Activated B cell treated with CpG ODN at 0.5 μM for 24 hours (primary cell): ENCODE measurements around the gene EFNB1. TPM values are rescaled to one million over a fixed set of nuclear protein-coding genes. Genes with fewer than 3 reads are reported as not detected.

Experiments
- ATAC-seq: fragments of 200-7000 bp; cut with Tn5 transposase; one replicate; pipeline ENCODE4 v1.10.0; 2021; ENCODE audit warnings: low read depth, mild to moderate bottlenecking, moderate library complexity
- CTCF ChIA-PET: fragments of 350-600 bp; sonication (Branson Sonifier 250); formaldehyde crosslinking; loops from one replicate; lab custom pipeline; 2021; ENCODE audit warnings: antibody characterized with exemption; lab: Charles Lee
- POLR2A ChIA-PET: fragments of 350-600 bp; sonication (Branson Sonifier 250); formaldehyde crosslinking; loops from one replicate; lab custom pipeline; 2021; ENCODE audit warnings: antibody characterized with exemption; lab: Charles Lee
- DNase-seq: peaks from one replicate; pipeline ENCODE4 v3.0.0; 2022
- H3K27ac Mint-ChIP-seq: one replicate; pipeline ENCODE4 v1.8.0; 2020; ENCODE audit warnings: mixed read lengths
- H3K27me3 Mint-ChIP-seq: one replicate; pipeline ENCODE4 v1.8.0; 2021; ENCODE audit warnings: mixed read lengths
- H3K36me3 Mint-ChIP-seq: one replicate; pipeline ENCODE4 v1.8.0; 2021; ENCODE audit warnings: low read depth, mixed read lengths
- H3K4me1 Mint-ChIP-seq: one replicate; pipeline ENCODE4 v1.8.0; 2021; ENCODE audit warnings: mixed read lengths
- H3K4me3 Mint-ChIP-seq: one replicate; pipeline ENCODE4 v1.8.0; 2020; ENCODE audit warnings: mild to moderate bottlenecking, mixed read lengths
- H3K9me3 Mint-ChIP-seq: one replicate; pipeline ENCODE4 v1.8.0; 2020; ENCODE audit warnings: mixed read lengths
- intact Hi-C: fragments of 100-400 bp; cut with micrococcal nuclease; formaldehyde crosslinking; loops from one replicate; pipeline ENCODE4 v1.15.1; 2024
- total RNA-seq: library from RNA; stranded (reverse); gene quantifications from 2 replicates; pipeline ENCODE4 v1.2.3, GENCODE V29; 2022
- TF ChIP-seq, protein P1 (sequence below): fragments of 200-600 bp; IDR thresholded peaks from one replicate; pipeline ENCODE4 v1.8.0; 2022; ENCODE audit warnings: antibody characterized with exemption, mild to moderate bottlenecking

EFNB1 gene
- total RNA-seq, 1 donor from 2014 or later, result 2.3 TPM

DNA sequence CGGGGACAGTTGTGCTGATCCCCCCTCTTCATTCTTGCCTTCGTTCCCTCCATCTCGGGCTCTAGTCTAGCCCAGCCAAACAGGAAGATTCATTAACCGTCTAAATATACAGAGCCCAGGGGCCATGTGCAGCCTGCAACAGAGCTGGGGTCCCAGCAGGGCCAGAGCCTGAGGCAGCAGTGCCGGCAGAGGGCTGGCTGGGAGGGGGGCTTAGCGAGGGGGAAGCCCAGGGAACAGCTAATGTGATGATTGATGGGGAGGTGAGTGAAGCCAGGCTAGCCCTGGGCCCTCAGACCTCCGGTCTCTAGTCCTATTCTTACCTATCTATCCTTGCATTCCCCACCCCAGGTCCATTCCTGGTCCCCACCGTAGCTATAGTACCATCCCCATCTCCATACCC is 22.3 kb downstream of the EFNB1 start:
- ATAC-seq (no peak), DNase-seq (no peak)
- H3K27ac Mint-ChIP-seq, result no peak overlapping the region
- CTCF ChIA-PET, result no interaction called here
- H3K36me3 Mint-ChIP-seq, result no peaks in the 10 kb centered on the region
- no peaks in the 10 kb centered on the region for H3K9me3 Mint-ChIP-seq
- intact Hi-C loops, result no loop called here
- H3K4me1 Mint-ChIP-seq, result no peaks in the 10 kb centered on the region
- TF ChIP-seq, protein P1, sequence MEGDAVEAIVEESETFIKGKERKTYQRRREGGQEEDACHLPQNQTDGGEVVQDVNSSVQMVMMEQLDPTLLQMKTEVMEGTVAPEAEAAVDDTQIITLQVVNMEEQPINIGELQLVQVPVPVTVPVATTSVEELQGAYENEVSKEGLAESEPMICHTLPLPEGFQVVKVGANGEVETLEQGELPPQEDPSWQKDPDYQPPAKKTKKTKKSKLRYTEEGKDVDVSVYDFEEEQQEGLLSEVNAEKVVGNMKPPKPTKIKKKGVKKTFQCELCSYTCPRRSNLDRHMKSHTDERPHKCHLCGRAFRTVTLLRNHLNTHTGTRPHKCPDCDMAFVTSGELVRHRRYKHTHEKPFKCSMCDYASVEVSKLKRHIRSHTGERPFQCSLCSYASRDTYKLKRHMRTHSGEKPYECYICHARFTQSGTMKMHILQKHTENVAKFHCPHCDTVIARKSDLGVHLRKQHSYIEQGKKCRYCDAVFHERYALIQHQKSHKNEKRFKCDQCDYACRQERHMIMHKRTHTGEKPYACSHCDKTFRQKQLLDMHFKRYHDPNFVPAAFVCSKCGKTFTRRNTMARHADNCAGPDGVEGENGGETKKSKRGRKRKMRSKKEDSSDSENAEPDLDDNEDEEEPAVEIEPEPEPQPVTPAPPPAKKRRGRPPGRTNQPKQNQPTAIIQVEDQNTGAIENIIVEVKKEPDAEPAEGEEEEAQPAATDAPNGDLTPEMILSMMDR, result no peak
- no peak overlapping the region for H3K4me3 Mint-ChIP-seq
- POLR2A ChIA-PET, result no interaction called here
- H3K27me3 Mint-ChIP-seq, result no peaks in the 10 kb centered on the region

DNA sequence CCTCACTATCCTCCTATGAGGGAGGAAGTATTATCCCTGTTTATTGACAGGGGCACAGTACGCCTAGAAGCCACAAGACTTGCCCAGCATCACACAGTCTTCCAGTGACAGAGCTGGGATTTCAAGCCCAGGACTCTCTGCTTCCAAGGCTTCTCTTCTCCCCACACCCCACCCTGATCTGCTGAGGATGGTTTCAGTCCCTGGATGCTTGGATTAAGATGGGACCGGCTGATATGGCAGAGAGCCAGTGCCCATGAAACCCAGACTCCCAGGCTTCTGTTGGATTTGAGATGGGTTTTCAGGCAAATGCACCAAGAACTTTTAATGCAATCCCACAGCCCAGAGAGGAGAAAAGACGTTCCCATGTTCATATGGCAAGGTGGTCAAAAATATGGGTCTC is 23.2 kb downstream of the EFNB1 start:
- ATAC-seq (no peak), DNase-seq (no peak)
- intact Hi-C loops, result no loop called here
- Mint-ChIP-seq H3K4me3 (no peak overlapping the region), H3K4me1 (no peaks in the 10 kb centered on the region), H3K27me3 (no peaks in the 10 kb centered on the region), H3K36me3 (no peaks in the 10 kb centered on the region), H3K9me3 (no peaks in the 10 kb centered on the region), H3K27ac (no peak overlapping the region)
- ChIA-PET POLR2A (no interaction called here), CTCF (no interaction called here)
- TF ChIP-seq, protein P1, result no peak

- Mint-ChIP-seq H3K27me3 (no peaks in the 10 kb centered on the region), H3K27ac (no peak overlapping the region), H3K4me1 (no peaks in the 10 kb centered on the region), H3K36me3 (no peaks in the 10 kb centered on the region), H3K4me3 (no peak overlapping the region), H3K9me3 (peaks cover 2% of the 10 kb centered on the region)
- ChIA-PET CTCF (no interaction called here), POLR2A (no interaction called here)
- DNase-seq (no peak), ATAC-seq (no peak)
- TF ChIP-seq, protein P1, result no peak
- intact Hi-C loops, result no loop called here
Observed at GRCh38 chrX:68853665-68854251, 24.9 kb downstream of the EFNB1 start.

GRCh38 chrX:68865300-68865699 is 36.5 kb downstream of the EFNB1 start:
- TF ChIP-seq, protein P1, result no peak
- ChIA-PET CTCF (no interaction called here), POLR2A (no interaction called here)
- Mint-ChIP-seq H3K4me1 (peaks cover 2% of the 10 kb centered on the region), H3K36me3 (no peaks in the 10 kb centered on the region), H3K27ac (no peak overlapping the region), H3K9me3 (no peaks in the 10 kb centered on the region), H3K4me3 (no peak overlapping the region), H3K27me3 (no peaks in the 10 kb centered on the region)
- intact Hi-C loops, result no loop called here
- DNase-seq (no peak), ATAC-seq (no peak)

DNA sequence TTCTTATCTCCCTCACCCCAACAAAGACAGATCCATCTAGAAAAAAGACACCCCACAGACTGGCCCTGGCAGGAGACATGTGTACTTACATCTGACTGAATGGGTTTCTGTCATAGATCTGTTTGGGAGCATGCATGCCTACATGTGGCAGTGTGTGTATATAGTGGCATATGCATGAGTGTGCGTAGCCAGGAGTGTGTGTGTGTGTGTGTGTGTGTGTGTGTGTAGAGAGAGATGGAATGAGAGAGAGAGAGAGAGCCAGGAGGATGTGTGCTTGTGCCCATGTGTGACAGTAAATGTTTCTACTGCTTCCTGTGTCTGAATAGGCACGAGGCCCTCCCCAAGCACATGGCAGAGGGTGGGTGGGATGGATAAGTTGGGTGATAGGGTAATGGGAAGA is 37.1 kb downstream of the EFNB1 start:
- no peak overlapping the region for H3K4me3 Mint-ChIP-seq
- ATAC-seq, result no peak
- H3K27me3 Mint-ChIP-seq, result no peaks in the 10 kb centered on the region

More for the DNA sequence above, 37.1 kb downstream of the EFNB1 start:
- intact Hi-C loops, result no loop called here
- TF ChIP-seq, protein P1, result no peak
- ChIA-PET CTCF (no interaction called here), POLR2A (no interaction called here)
- Mint-ChIP-seq H3K27ac (no peak overlapping the region), H3K36me3 (no peaks in the 10 kb centered on the region), H3K9me3 (no peaks in the 10 kb centered on the region), H3K4me1 (peaks cover 2% of the 10 kb centered on the region)
- DNase-seq, result no peak
